DND-41 (cell line): ENCODE results near the gene UBASH3B.

Experiments used
- ATAC-seq: fragments of 200-7000 bp; cut with Tn5 transposase; 3 replicates; pipeline ENCODE4 v1.9.1; 2021; ENCODE audit warnings: low read depth; ENCODE audit not compliant: insufficient read depth
- DNase-seq: peaks from one replicate; pipeline ENCODE4 v3.0.0-alpha.2; 2020
- H2AFZ ChIP-seq: 2 replicates; pipeline ENCODE4 v1.6.0; 2012; ENCODE audit warnings: low read depth, low read length
- H3K27ac ChIP-seq: 2 replicates; pipeline ENCODE4 v1.5.1; 2012; ENCODE audit warnings: low read length, inconsistent platforms
- H3K27me3 ChIP-seq: fragments of 200-600 bp; sonication (generic); 2 replicates; pipeline ENCODE4 v1.6.0; 2012; ENCODE audit warnings: low read length, mild to moderate bottlenecking, inconsistent platforms; ENCODE audit not compliant: insufficient read depth, poor library complexity
- H3K36me3 ChIP-seq: 2 replicates; pipeline ENCODE4 v1.5.1; 2012; ENCODE audit warnings: low read length, inconsistent platforms; ENCODE audit not compliant: insufficient read depth
- H3K4me1 ChIP-seq: 2 replicates; pipeline ENCODE4 v1.5.1; 2012; ENCODE audit warnings: mild to moderate bottlenecking, low read length; ENCODE audit not compliant: insufficient read depth
- H3K4me2 ChIP-seq: 2 replicates; pipeline ENCODE4 v1.6.0; 2012; ENCODE audit warnings: mild to moderate bottlenecking, moderate library complexity, low read length, inconsistent platforms; ENCODE audit not compliant: insufficient read depth
- H3K4me3 ChIP-seq, 2 experiments: fragments of 200-600 bp in 1 of 2; shearing (Covaris generic) in 1 of 2; 2 replicates each; pipeline ENCODE4 v1.5.1; 2012 to 2016; ENCODE audit warnings: inconsistent platforms in 2 of 2, low read length in 2 of 2, mild to moderate bottlenecking in 2 of 2, low read depth in 1 of 2, moderate library complexity in 1 of 2
- H3K79me2 ChIP-seq: 2 replicates; pipeline ENCODE4 v1.6.0; 2012; ENCODE audit warnings: low read length, inconsistent platforms; ENCODE audit not compliant: insufficient read depth
- H3K9ac ChIP-seq: 2 replicates; pipeline ENCODE4 v1.6.0; 2012; ENCODE audit warnings: low read depth, mild to moderate bottlenecking, inconsistent platforms, low read length, moderate library complexity
- H3K9me3 ChIP-seq: 2 replicates; pipeline ENCODE4 v1.5.1; 2012; ENCODE audit warnings: low read length, moderate library complexity, mild to moderate bottlenecking, inconsistent platforms; ENCODE audit not compliant: insufficient read depth, severe bottlenecking
- H4K20me1 ChIP-seq: 2 replicates; pipeline ENCODE4 v1.6.0; 2012; ENCODE audit warnings: low read length; ENCODE audit not compliant: insufficient read depth
- CTCF ChIP-seq: IDR thresholded peaks from 2 replicates; pipeline ENCODE4 v1.5.1; 2012; ENCODE audit warnings: borderline replicate concordance, low read length, moderate library complexity, mild to moderate bottlenecking; ENCODE audit not compliant: poor library complexity, severe bottlenecking; ENCODE audit errors: extremely low read depth
- EZH2 ChIP-seq: IDR thresholded peaks from 3 replicates; pipeline ENCODE4 v1.6.1; 2012; ENCODE audit warnings: borderline replicate concordance, low read depth, mild to moderate bottlenecking, moderate library complexity, low read length, inconsistent platforms; ENCODE audit not compliant: severe bottlenecking

UBASH3B gene

GRCh38 chr11:122781378-122782195 lies 126.1 kb downstream of the UBASH3B start:
- Histone ChIP-seq H3K4me2 (no peak overlapping the region), H3K27ac (peak overlapping the region; percentile 67), H3K4me3 (no peak overlapping the region), H2AFZ (no peak overlapping the region), H3K79me2 (no peaks in the 10 kb centered on the region), H3K27me3 (no peaks in the 10 kb centered on the region), H3K9me3 (no peaks in the 10 kb centered on the region), H3K4me1 (peaks cover 15% of the 10 kb centered on the region), H3K36me3 (peaks cover 89% of the 10 kb centered on the region), H3K9ac (no peak overlapping the region), H4K20me1 (0 out of 2 replicates have a peak, but pooled peaks cover 5% of the 10 kb centered on the region)
- TF ChIP-seq CTCF (peak; percentile 89), EZH2 (no peak)
- DNase-seq (peak; percentile 79), ATAC-seq (peak; percentile 87)

- H3K36me3 ChIP-seq = peaks cover 87% of the 10 kb centered on the region
- no peak overlapping the region for H3K4me3 ChIP-seq
- H3K4me2 ChIP-seq = no peak overlapping the region
- H4K20me1 ChIP-seq = 0 out of 2 replicates have a peak, but pooled peaks cover under 1% of the 10 kb centered on the region
- no peak overlapping the region; the same call in 1 of the 2 replicates for H3K27ac ChIP-seq
- TF ChIP-seq EZH2 = no peak
- TF ChIP-seq CTCF = no peak
- H3K27me3 ChIP-seq = no peaks in the 10 kb centered on the region
- DNase-seq (no peak), ATAC-seq (no peak)
- no peaks in the 10 kb centered on the region for H3K79me2 ChIP-seq
- H3K4me1 ChIP-seq = peaks cover 9% of the 10 kb centered on the region
- H3K9ac ChIP-seq = no peak overlapping the region
- H3K9me3 ChIP-seq = no peaks in the 10 kb centered on the region
- H2AFZ ChIP-seq = no peak overlapping the region
Measured at GRCh38 chr11:122782222-122782621, 126.7 kb downstream of the UBASH3B start.

GRCh38 chr11:122784325-122784955 lies 128.9 kb downstream of the UBASH3B start:
- no peaks in the 10 kb centered on the region for H3K9me3 ChIP-seq
- ATAC-seq (no peak), DNase-seq (no peak)
- H3K27me3 ChIP-seq = no peaks in the 10 kb centered on the region
- H3K27ac ChIP-seq = no peak overlapping the region
- peaks cover 5% of the 10 kb centered on the region; the same call in 1 of the 2 replicates for H3K4me1 ChIP-seq
- TF ChIP-seq CTCF (no peak), EZH2 (no peak)
- H3K4me3 ChIP-seq = no peak overlapping the region
- no peaks in the 10 kb centered on the region for H4K20me1 ChIP-seq
- H3K4me2 ChIP-seq = no peak overlapping the region
- H3K79me2 ChIP-seq = no peaks in the 10 kb centered on the region
- H2AFZ ChIP-seq = no peak overlapping the region
- H3K9ac ChIP-seq = no peak overlapping the region
- H3K36me3 ChIP-seq = peaks cover 89% of the 10 kb centered on the region
